GM11168 (cell line): ENCODE measurements around the gene NRG2.

Source experiments
- in situ Hi-C: fragments of 300-500 bp; cut with MboI; formaldehyde crosslinking; loops from one replicate; pipeline ENCODE4 v1.12.0; 2022; ENCODE audit warnings: low sequenced_read_pairs; ENCODE audit not compliant: unreplicated experiment

NRG2 gene

GRCh38 chr5:139848508-139849100 lies 194.5 kb downstream of the NRG2 start:
- in situ Hi-C loops = no loop called here

GRCh38 chr5:139847790-139848507 lies 195.2 kb downstream of the NRG2 start:
- in situ Hi-C loops = no loop called here

- in situ Hi-C loops = no loop called here
These were observed 196.0 kb downstream of the NRG2 start for GRCh38 chr5:139847091-139847490.

DNA sequence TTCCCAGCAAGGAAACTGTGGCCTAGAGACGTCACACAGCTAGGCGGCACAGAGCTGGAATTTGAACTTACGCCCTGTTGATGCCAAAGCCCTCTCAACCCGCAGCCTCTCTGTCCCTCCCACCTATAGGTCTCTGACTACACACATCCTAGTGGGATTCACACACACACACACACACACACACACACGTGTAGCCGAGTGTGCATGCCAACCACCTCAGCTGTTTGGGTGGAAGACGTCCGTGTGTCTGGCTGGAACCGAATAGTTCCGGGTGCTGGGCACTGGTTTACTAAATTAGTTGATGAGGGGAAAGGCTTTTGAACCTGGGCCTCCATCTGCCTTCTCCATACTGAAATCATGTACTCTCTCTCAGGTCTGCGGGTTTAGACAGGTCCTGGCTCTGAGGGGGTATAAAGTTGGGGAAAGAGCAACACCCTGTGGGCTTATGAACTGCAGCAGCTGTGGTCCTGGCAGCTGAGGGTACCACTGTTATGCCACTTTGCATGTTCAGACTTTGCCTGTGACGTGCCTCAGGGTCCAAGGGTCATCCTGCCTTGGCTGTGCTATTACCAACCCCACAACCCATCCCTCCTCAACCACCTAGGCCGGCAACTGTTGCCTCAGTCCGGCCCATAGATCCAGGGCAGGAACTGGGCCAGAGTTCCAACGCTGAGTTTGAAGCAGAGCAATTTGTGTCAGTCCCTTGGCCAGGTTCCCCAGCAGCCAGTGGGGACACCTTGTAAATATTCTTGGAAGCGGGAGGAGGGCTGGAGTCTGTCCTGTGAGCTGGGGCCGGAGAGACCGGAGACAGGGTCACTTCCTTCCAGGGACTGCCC lies 197.0 kb downstream of the NRG2 start:
- in situ Hi-C loops = no loop called here

- in situ Hi-C loops = loop anchor here (5.0 kb wide), 1 partner anchor 52 kb away; no protein-coding TSS in a partner anchor
These were observed 198.5 kb downstream of the NRG2 start for GRCh38 chr5:139844472-139845145.

- in situ Hi-C loops = loop anchor here (5.0 kb wide), 1 partner anchor 52 kb away; no protein-coding TSS in a partner anchor
These were observed 199.1 kb downstream of the NRG2 start for GRCh38 chr5:139843991-139844390.

GRCh38 chr5:139842321-139842720 lies 200.8 kb downstream of the NRG2 start:
- in situ Hi-C loops = loop anchor here (5.0 kb wide), 1 partner anchor 50 kb away; no protein-coding TSS in a partner anchor

DNA sequence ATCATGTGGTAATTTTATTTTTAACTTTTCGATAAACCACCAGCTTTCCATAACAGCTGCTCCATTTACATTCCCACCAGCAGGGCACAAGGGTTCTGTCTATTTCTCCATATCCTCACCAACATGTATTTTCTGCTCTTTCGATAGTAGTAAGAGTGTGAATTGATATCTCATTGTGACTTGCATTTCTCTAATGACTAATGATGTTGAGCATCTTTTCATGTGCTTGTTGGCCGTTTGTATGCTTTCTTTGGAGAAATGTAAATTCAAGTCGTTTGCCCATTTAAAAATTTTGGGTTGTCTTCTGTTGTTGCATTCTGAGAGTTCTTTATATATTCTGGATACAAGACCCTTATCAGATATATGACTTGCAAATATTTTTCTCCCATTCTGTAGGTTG lies 201.6 kb downstream of the NRG2 start:
- in situ Hi-C loops = loop anchor here (5.0 kb wide), 1 partner anchor 49 kb away; no protein-coding TSS in a partner anchor

DNA sequence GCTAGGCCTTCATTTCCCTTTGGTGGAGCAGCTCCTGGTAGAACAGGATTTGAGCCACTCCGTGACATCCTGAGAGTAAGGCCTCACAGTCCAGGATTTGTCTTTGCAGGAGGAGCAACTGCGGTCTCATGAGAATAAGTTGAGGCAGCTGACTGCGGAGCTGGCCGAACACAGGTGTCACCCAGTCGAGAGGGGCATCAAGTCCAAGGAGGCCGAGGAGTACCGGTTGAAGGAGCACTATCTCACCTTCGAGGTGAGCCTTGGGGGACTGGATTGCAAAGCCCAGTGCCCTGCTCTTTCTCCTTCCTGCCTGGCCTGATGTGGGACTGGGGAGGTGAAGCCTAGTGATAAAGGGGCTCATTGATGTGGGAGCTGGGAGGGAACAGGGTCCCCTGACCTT lies 203.2 kb downstream of the NRG2 start:
- in situ Hi-C loops = loop anchor here (5.0 kb wide), 1 partner anchor 48 kb away; no protein-coding TSS in a partner anchor

DNA sequence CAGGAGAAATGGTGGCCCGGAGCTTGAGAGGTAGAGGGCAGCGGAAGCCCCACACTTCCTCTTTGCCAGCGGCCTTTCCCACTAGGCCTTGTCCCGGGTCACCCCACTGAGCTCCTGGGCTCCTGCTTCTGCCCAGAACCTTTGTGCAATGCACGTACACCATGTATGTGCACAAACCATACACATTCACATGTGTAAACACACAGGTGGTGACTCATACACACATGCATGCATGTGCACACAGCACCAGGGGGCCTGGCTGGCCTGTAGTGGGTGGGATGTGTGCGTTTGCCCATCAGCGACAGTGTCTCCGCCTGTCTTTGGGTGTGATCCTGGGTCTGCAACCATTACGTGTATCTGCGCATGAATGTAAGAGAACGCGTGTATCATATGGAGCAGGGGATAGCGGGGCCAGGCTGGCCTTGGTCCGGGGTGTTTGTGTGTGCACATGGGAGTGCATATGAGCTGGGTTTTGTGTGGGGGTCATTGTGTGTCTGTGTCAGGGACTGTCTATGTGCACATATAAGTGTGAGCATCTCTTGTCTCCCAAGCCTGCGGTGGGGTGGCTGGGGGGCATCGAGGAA lies 203.8 kb downstream of the NRG2 start:
- in situ Hi-C loops = no loop called here

GRCh38 chr5:139838381-139839197 lies 204.5 kb downstream of the NRG2 start:
- in situ Hi-C loops = no loop called here

GRCh38 chr5:139837711-139838380 lies 205.3 kb downstream of the NRG2 start:
- in situ Hi-C loops = no loop called here

DNA sequence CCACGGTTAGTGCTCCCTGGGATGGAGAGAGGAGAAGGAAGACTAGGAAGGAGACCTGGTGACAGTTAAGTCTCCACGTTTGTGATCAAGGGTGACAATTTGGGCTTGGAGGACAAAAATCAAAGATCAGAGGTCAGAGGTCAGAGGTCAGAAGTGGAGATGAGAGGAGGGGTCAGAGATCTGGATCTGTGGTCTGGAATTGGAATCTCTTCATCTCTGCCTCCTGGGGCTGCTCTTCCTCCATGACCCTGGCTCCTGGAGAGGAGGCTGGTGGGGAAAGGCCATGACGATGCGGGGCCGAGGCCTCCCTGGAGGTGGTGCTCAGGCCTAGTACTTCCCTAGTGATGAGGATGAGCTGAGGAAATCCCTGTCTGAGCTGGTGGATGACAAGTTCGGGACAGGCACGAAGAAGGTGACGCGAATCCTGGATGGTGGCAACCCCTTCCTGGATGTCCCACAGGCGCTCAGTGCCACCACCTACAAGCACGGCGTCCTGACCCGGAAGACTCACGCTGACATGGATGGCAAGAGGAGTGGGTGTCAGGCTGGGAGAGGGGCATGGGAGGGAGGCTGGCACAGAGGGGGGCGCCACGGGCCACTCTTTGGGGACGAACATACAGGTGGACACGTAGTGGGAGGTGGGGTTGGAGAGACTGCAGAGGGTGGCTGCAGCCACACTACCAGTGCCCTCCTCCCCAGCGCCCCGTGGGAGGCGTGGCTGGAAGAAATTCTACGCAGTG lies 206.5 kb downstream of the NRG2 start:
- in situ Hi-C loops = no loop called here

DNA sequence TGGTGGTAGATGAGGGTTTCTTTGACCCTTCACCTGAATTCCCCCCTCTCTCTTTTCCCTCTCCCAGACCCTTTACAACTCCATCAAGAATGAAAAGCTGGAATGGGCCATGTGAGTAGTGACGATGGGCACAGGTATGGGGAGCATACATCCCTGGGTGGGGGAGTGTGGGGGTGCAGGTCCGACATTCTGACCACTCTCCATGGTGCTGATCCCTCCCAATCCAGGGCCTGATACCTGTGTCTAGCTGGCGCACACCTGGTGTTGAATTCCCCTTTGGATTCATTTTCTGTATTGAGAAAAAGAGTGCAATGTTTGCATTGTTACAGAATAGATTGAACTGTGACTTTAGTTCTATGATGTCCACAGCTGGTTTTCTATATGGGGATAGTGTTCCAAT lies 207.4 kb downstream of the NRG2 start:
- in situ Hi-C loops = no loop called here

DNA sequence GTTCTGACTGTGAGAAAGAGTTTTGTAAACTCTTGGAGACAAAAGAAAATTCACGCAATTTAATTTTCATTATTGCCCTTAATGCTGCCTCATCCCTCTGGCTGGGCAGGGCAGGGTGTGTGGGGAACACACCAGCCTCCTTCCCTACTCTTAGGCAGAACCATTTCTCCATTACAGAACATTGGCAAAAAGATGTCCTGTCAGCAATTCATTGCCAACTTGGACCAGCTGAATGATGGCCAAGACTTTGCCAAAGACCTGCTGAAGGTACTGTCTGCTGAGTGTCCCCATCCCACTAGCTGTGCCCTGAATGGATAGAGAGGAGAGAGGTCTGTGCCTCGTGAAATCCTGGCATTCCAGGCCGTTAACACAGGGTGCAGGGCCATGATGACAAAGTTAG lies 209.6 kb downstream of the NRG2 start:
- in situ Hi-C loops = no loop called here

- in situ Hi-C loops = no loop called here
These were observed 211.5 kb downstream of the NRG2 start for GRCh38 chr5:139831624-139832023.

DNA sequence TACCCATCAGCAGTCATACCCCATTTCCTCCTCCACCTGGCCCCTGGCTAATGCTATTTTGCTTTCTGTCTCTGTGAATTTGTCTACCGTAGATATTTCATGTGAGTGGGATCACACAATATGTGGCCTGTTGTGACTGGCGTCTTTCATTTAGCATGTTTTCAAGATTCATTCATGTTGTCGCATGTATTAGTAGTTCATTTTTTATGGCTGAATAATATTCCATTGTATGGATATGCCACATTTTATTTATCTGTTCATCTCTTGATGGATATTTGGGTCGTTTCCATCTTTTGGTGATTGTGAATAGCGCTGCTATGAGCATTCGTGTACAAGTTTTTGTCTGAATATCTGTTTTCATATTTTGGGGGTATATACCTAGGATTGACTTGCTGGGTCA lies 213.6 kb downstream of the NRG2 start:
- in situ Hi-C loops = no loop called here
